Measurements from ENCODE around the gene GABRA5. TPM values are rescaled to one million over a fixed set of nuclear protein-coding genes. Genes with fewer than 3 reads are reported as not detected.

GABRA5 gene
- polyA plus RNA-seq, 1 donor from 2014 or later = 25.3 TPM

DNA sequence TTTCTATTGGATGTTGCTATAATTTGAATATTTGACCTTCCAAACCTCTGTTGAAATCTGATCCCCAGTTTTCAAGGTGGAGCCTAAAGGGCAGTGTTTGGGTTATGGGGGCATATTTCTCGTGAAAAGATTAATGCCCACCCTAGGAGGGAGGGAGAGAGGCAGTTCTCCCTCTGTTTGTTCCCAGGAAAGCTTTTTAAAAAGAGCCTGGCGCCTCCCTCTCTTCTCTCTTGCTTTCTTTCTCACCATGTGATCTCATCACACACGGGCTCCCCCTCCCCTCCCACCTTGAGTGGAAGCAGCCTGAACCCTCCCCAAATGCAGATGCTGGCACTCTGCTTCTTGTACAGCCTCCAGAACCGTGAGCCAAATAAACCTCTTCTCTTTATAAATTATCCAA lies 12.4 kb upstream of the GABRA5 start:
- TF ChIP-seq RAD21 (conservative IDR thresholded peaks at IDR 0.05) = no peak
- TF ChIP-seq TAF1 (IDR thresholded peaks at IDR 0.05; ENCODE audit: low read depth) = no peak
- no peak for TF ChIP-seq EP300 (conservative IDR thresholded peaks at IDR 0.05; ENCODE audit: poor library complexity, severe bottlenecking)
- TF ChIP-seq, protein P1, sequence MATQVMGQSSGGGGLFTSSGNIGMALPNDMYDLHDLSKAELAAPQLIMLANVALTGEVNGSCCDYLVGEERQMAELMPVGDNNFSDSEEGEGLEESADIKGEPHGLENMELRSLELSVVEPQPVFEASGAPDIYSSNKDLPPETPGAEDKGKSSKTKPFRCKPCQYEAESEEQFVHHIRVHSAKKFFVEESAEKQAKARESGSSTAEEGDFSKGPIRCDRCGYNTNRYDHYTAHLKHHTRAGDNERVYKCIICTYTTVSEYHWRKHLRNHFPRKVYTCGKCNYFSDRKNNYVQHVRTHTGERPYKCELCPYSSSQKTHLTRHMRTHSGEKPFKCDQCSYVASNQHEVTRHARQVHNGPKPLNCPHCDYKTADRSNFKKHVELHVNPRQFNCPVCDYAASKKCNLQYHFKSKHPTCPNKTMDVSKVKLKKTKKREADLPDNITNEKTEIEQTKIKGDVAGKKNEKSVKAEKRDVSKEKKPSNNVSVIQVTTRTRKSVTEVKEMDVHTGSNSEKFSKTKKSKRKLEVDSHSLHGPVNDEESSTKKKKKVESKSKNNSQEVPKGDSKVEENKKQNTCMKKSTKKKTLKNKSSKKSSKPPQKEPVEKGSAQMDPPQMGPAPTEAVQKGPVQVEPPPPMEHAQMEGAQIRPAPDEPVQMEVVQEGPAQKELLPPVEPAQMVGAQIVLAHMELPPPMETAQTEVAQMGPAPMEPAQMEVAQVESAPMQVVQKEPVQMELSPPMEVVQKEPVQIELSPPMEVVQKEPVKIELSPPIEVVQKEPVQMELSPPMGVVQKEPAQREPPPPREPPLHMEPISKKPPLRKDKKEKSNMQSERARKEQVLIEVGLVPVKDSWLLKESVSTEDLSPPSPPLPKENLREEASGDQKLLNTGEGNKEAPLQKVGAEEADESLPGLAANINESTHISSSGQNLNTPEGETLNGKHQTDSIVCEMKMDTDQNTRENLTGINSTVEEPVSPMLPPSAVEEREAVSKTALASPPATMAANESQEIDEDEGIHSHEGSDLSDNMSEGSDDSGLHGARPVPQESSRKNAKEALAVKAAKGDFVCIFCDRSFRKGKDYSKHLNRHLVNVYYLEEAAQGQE (IDR thresholded peaks at IDR 0.05; ENCODE audit: borderline replicate concordance) = no peak
- no peak for TF ChIP-seq MXI1 (conservative IDR thresholded peaks at IDR 0.05; ENCODE audit: poor library complexity, severe bottlenecking)
- TF ChIP-seq, protein P2, sequence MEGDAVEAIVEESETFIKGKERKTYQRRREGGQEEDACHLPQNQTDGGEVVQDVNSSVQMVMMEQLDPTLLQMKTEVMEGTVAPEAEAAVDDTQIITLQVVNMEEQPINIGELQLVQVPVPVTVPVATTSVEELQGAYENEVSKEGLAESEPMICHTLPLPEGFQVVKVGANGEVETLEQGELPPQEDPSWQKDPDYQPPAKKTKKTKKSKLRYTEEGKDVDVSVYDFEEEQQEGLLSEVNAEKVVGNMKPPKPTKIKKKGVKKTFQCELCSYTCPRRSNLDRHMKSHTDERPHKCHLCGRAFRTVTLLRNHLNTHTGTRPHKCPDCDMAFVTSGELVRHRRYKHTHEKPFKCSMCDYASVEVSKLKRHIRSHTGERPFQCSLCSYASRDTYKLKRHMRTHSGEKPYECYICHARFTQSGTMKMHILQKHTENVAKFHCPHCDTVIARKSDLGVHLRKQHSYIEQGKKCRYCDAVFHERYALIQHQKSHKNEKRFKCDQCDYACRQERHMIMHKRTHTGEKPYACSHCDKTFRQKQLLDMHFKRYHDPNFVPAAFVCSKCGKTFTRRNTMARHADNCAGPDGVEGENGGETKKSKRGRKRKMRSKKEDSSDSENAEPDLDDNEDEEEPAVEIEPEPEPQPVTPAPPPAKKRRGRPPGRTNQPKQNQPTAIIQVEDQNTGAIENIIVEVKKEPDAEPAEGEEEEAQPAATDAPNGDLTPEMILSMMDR (IDR thresholded peaks at IDR 0.05; ENCODE audit: poor library complexity, severe bottlenecking) = no peak
- TF ChIP-seq SMC3 (conservative IDR thresholded peaks at IDR 0.05; ENCODE audit: poor library complexity) = no peak
- TF ChIP-seq POLR2AphosphoS5 (IDR thresholded peaks at IDR 0.05) = no peak
- no peak for TF ChIP-seq EZH2 (IDR thresholded peaks at IDR 0.05; ENCODE audit: borderline replicate concordance, insufficient read depth, low read length, poor library complexity, severe bottlenecking)
- no peak overlapping the region for H3K9ac ChIP-seq (ENCODE audit: low read length)
- no peaks in the 10 kb centered on the region for H3F3A ChIP-seq (ENCODE audit: insufficient read depth, low read length, poor library complexity, severe bottlenecking)
- no peaks in the 10 kb centered on the region for H3K9me3 ChIP-seq (ENCODE audit: low read length)
- H3K79me2 ChIP-seq (replicated peaks; ENCODE audit: insufficient read depth, low read length) = no peaks in the 10 kb centered on the region
- H3K36me3 ChIP-seq (ENCODE audit: insufficient read depth, low read length) = no peaks in the 10 kb centered on the region
- no peak overlapping the region for H3K4me2 ChIP-seq (ENCODE audit: low read length)
- no peaks in the 10 kb centered on the region for H3K27me3 ChIP-seq (ENCODE audit: insufficient read depth, low read depth, low read length)
- no peaks in the 10 kb centered on the region for H3K9me2 ChIP-seq (ENCODE audit: insufficient read depth, low read length)
- no peaks in the 10 kb centered on the region for H4K20me1 ChIP-seq (ENCODE audit: insufficient read depth)
- H2AFZ ChIP-seq (ENCODE audit: low read depth, low read length) = no peak overlapping the region
- H3K4me3 ChIP-seq (ENCODE audit: low read length) = no peak overlapping the region
- no peak overlapping the region for H3K27ac ChIP-seq (ENCODE audit: low read length)

DNA sequence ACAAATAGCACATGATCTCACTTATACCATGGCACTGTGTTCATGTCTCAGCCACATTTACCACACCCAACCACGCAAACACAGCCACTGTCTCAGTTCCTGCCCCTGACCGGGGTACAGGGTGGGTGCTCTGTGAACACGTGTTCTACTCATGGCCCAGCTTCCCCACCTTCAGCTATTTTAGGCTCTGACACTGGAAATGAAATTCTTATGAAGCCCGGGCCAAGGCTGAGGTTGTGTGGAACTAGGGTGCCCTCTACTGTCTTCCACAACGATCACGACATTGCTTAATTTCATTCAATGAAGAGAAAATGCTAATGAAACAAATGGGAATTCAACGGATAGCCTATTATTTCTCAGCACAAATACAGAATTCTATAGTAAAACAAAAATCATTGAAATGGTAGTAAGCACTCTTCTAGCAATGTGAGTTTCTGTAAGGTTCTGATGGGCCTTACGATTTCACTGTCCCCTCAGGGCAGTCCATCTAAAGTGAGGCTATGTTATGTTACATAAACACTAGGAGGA lies 2.1 kb upstream of the GABRA5 start:
- Histone ChIP-seq H3K27me3 (ENCODE audit: insufficient read depth, low read depth, low read length) (peaks cover 16% of the 10 kb centered on the region), H3K4me2 (ENCODE audit: low read length) (no peak overlapping the region), H3K4me3 (ENCODE audit: low read length) (no peak overlapping the region), H3K9ac (ENCODE audit: low read length) (no peak overlapping the region), H3K9me3 (ENCODE audit: low read length) (no peaks in the 10 kb centered on the region), H3K9me2 (ENCODE audit: insufficient read depth, low read length) (no peaks in the 10 kb centered on the region), H3K27ac (ENCODE audit: low read length) (peak overlapping the region; percentile 14), H2AFZ (ENCODE audit: low read depth, low read length) (no peak overlapping the region), H3F3A (ENCODE audit: insufficient read depth, low read length, poor library complexity, severe bottlenecking) (no peaks in the 10 kb centered on the region), H4K20me1 (ENCODE audit: insufficient read depth) (no peaks in the 10 kb centered on the region), H3K36me3 (ENCODE audit: insufficient read depth, low read length) (no peaks in the 10 kb centered on the region), H3K79me2 (replicated peaks; ENCODE audit: insufficient read depth, low read length) (no peaks in the 10 kb centered on the region)
- TF ChIP-seq EP300 (conservative IDR thresholded peaks at IDR 0.05; ENCODE audit: poor library complexity, severe bottlenecking) (peak; percentile 23), MXI1 (conservative IDR thresholded peaks at IDR 0.05; ENCODE audit: poor library complexity, severe bottlenecking) (peak; percentile 77), SMC3 (conservative IDR thresholded peaks at IDR 0.05; ENCODE audit: poor library complexity) (peak; percentile 99), TAF1 (IDR thresholded peaks at IDR 0.05; ENCODE audit: low read depth) (no peak), POLR2AphosphoS5 (IDR thresholded peaks at IDR 0.05) (no peak), RAD21 (conservative IDR thresholded peaks at IDR 0.05) (peak; percentile 99), EZH2 (IDR thresholded peaks at IDR 0.05; ENCODE audit: borderline replicate concordance, insufficient read depth, low read length, poor library complexity, severe bottlenecking) (no peak)
- TF ChIP-seq, protein P1 (IDR thresholded peaks at IDR 0.05; ENCODE audit: borderline replicate concordance) = no peak
- TF ChIP-seq, protein P2 (IDR thresholded peaks at IDR 0.05; ENCODE audit: poor library complexity, severe bottlenecking) = peak; percentile 98

All from neural cell (in vitro differentiated cells).